Type B pancreatic cell (in vitro differentiated cells): ENCODE results near the gene OLFML2B. TPM values are rescaled to one million over a fixed set of nuclear protein-coding genes. Genes with fewer than 3 reads are reported as not detected.

Experiments used
- DNase-seq: peaks from one replicate; pipeline ENCODE4 v3.0.0; 2021; ENCODE audit warnings: mixed read lengths; ENCODE audit not compliant: unreplicated experiment; ENCODE audit errors: extremely low spot score
- H3K27ac Mint-ChIP-seq: 2 replicates; pipeline ENCODE4 v1.8.0; 2021; ENCODE audit warnings: mild to moderate bottlenecking, mixed read lengths
- H3K27me3 Mint-ChIP-seq: 2 replicates; pipeline ENCODE4 v1.8.0; 2021; ENCODE audit warnings: mixed read lengths
- H3K36me3 Mint-ChIP-seq: 2 replicates; pipeline ENCODE4 v1.8.0; 2021; ENCODE audit warnings: mixed read lengths
- H3K4me1 Mint-ChIP-seq: one replicate; pipeline ENCODE4 v1.8.0; 2021; ENCODE audit warnings: mixed read lengths; ENCODE audit not compliant: unreplicated experiment
- H3K4me3 Mint-ChIP-seq: 2 replicates; pipeline ENCODE4 v1.8.0; 2021; ENCODE audit warnings: mild to moderate bottlenecking, mixed read lengths
- H3K9me3 Mint-ChIP-seq: 2 replicates; pipeline ENCODE4 v1.8.0; 2021; ENCODE audit warnings: mixed read lengths
- CTCF ChIP-seq: fragments of 200-600 bp; sonication (generic); conservative IDR thresholded peaks from 2 replicates; pipeline ENCODE4 v1.5.0; 2021; ENCODE audit warnings: antibody characterized with exemption, mild to moderate bottlenecking
- total RNA-seq: library from RNA; stranded (reverse); gene quantifications from 2 replicates; pipeline ENCODE4 v1.2.1, GENCODE V29; 2021; ENCODE audit warnings: low replicate concordance

Gene OLFML2B
- total RNA-seq, 1 donor from 2014 or later, result 35.0 TPM

GRCh38 chr1:162013289-162013688 is 10.4 kb downstream of the OLFML2B start:
- Mint-ChIP-seq H3K27me3 (no peaks in the 10 kb centered on the region), H3K36me3 (peaks cover 46% of the 10 kb centered on the region), H3K9me3 (no peaks in the 10 kb centered on the region), H3K4me1 (no peaks in the 10 kb centered on the region), H3K4me3 (no peak overlapping the region), H3K27ac (no peak overlapping the region)
- no peak for TF ChIP-seq CTCF
- no peak for DNase-seq

GRCh38 chr1:162011337-162012012 is 12.2 kb downstream of the OLFML2B start:
- Mint-ChIP-seq H3K4me1 (peaks cover under 1% of the 10 kb centered on the region), H3K9me3 (no peaks in the 10 kb centered on the region), H3K27ac (no peak overlapping the region), H3K27me3 (no peaks in the 10 kb centered on the region), H3K36me3 (peaks cover 32% of the 10 kb centered on the region), H3K4me3 (no peak overlapping the region)
- DNase-seq, result no peak
- TF ChIP-seq CTCF, result no peak

- H3K9me3 Mint-ChIP-seq, result no peaks in the 10 kb centered on the region
- H3K4me3 Mint-ChIP-seq, result no peak overlapping the region
- H3K4me1 Mint-ChIP-seq, result peaks cover 5% of the 10 kb centered on the region
- TF ChIP-seq CTCF, result no peak
- DNase-seq, result no peak
- peaks cover 22% of the 10 kb centered on the region for H3K36me3 Mint-ChIP-seq
- H3K27me3 Mint-ChIP-seq, result no peaks in the 10 kb centered on the region
- no peak overlapping the region for H3K27ac Mint-ChIP-seq
These were observed 13.5 kb downstream of the OLFML2B start for GRCh38 chr1:162010175-162010506.

- no peak for TF ChIP-seq CTCF
These were observed 14.0 kb downstream of the OLFML2B start for GRCh38 chr1:162009501-162010174.

GRCh38 chr1:162008799-162009198 is 14.9 kb downstream of the OLFML2B start:
- DNase-seq, result no peak
- Mint-ChIP-seq H3K9me3 (no peaks in the 10 kb centered on the region), H3K36me3 (peaks cover 18% of the 10 kb centered on the region), H3K27me3 (no peaks in the 10 kb centered on the region), H3K4me1 (peaks cover 18% of the 10 kb centered on the region), H3K4me3 (no peak overlapping the region), H3K27ac (no peak overlapping the region)
- TF ChIP-seq CTCF, result no peak

More at GRCh38 chr1:162009501-162010174, 14.0 kb downstream of the OLFML2B start:
- H3K27ac Mint-ChIP-seq, result no peak overlapping the region
- peaks cover 26% of the 10 kb centered on the region for H3K36me3 Mint-ChIP-seq
- no peak overlapping the region for H3K4me3 Mint-ChIP-seq
- no peaks in the 10 kb centered on the region for H3K27me3 Mint-ChIP-seq
- H3K4me1 Mint-ChIP-seq, result peaks cover 9% of the 10 kb centered on the region
- DNase-seq, result no peak
- H3K9me3 Mint-ChIP-seq, result no peaks in the 10 kb centered on the region
